Frontal cortex (tissue), 4 donors: ENCODE measurements around the gene CREB5. TPM values are rescaled to one million over a fixed set of nuclear protein-coding genes. Genes with fewer than 3 reads are reported as not detected.

Experiments used
- DNase-seq, 2 donors: peaks; one replicate each; pipeline ENCODE4 v3.0.0; 2012; ENCODE audit warnings: low spot score in 2 of 2
- FAIRE-seq: peaks from 2 replicates; lab custom pipeline; 2012; peaks lifted over from hg19 to GRCh38; lab: Jason Lieb, UNC
- total RNA-seq: library from RNA; depleted of rRNA; stranded (reverse); fragments of >200 nt; gene quantifications from one replicate; pipeline ENCODE4 v1.2.3, GENCODE V29; 2014
- donor health status: control.
- donor health status: control.
- donor health status: control.

Gene CREB5
- total RNA-seq, 1 donor from 2014 or later: 4.5 TPM

- FAIRE-seq: no peak
- DNase-seq: no peak
Measured at GRCh38 chr7:28432105-28432504, 19.8 kb downstream of the CREB5 start.

- no peak for FAIRE-seq
- DNase-seq: no peak
Measured at GRCh38 chr7:28433039-28433438, 20.7 kb downstream of the CREB5 start.

GRCh38 chr7:28433699-28434219 is 21.4 kb downstream of the CREB5 start:
- FAIRE-seq (no peak), DNase-seq (no peak)

DNA sequence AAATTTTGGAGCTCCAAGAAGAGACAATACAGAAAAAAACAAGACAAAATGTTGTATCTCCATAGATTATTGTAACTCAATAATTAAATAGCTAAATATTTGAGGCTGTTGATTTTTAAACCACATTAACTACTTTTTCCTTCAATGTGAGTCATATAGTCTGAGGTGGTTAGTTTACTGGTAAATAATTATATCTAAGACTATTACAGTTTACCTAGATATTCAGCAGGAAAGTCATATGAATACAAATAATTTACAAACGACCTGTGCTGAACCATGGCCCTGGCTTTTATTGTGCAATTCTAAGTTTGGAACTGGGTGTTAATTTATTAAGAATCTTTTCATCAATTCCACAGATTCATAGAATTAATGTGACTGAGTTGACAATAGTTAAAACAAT is 22.2 kb downstream of the CREB5 start:
- DNase-seq: no peak
- FAIRE-seq: no peak

GRCh38 chr7:28435152-28435551 is 22.8 kb downstream of the CREB5 start:
- FAIRE-seq: no peak

DNA sequence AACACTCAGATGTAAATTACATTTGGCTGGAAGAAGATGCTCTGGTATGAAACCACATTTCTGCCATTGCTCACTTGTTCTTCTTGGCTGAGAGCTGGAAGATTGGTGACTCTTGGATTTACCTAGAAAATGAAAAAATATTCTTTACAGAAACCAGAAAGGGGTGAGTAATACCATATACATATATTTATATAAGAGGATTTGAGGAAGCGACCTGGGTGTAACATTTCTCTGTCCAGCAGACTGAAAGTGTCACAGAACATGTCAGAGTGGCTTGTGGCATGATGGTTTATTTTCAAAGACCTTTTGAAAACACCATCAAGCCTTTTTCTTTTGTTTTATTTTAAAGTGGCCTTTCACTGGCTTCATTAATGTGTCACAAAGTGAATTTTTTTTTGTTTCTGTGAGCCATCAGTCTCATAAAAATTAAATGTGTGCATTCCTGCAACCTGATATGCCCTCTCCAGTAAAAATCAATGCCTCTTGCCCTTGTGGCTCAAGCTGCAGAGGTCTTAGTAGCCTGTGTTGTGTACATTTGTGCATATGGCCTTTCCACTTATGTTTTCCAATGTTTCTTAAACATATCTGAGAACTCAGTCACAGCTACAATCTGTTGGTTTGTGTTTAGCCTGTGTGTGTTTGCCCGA is 23.5 kb downstream of the CREB5 start:
- no peak for FAIRE-seq
- no peak for DNase-seq

More at GRCh38 chr7:28435152-28435551, 22.8 kb downstream of the CREB5 start:
- DNase-seq: no peak

DNA sequence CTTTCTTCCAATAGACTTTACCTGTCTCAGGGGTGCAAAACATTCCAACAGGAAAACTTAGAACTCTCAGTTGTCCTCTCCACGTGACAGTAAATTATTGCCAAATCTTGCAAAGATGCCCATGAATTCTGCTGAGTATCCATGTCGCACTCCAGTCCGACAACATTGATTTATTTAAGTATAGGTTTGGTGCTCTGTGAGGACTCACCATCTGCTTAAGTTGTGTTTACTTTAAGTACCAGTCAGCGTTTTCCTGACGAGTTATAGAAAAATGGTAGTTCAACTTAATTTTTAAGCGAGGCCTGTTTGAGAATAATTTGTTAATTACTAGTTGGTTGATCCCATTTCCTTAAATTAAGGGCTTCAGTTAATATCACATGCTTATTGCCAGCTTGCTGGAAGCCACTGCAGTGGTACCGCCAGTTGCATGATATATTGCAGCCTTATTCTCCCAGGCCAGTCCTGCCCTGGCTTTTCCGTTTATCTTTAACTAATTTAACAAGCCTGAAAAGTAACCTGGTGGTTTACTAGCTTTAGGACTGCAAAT is 27.8 kb downstream of the CREB5 start:
- DNase-seq (no peak), FAIRE-seq (no peak)

DNA sequence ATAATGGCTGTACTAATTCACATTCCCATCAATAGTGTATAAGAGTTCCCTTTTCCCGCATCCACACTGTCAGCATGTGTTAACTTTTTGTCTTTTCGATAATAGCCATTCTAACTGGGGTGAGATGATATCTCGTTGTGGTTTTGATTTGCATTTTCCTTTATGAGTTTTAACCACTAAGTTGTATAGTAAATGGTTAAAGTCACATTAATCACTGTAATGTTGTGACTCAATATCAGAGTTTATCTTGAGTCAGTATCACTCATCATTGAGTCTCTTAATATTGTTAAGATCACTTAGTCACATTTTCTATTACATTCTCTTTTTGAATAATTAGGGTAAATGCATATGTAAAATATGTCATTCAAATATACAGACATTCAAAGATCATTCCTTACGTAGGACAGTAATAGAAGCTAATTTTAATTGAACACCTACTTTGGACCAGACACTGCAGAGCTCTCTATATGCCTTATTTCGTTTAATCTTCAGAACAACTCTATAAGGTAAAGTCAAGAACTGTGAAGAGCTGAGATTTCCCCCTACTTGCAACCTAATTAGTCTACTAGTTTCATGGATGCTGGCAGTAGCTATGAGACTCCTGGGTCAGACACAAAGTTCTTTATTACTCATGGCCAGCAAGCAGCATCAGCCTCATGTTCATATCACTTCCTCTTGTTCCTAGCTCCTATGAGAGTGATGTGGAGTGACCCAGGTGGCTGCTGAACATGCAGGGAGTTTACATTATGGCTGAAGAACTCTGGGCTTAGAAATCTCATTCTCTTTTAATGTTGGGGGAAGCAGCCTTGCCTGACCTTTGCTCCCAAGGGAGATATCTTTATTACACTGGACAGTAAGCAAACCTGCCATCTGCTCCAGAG is 30.5 kb downstream of the CREB5 start:
- DNase-seq: no peak

DNA sequence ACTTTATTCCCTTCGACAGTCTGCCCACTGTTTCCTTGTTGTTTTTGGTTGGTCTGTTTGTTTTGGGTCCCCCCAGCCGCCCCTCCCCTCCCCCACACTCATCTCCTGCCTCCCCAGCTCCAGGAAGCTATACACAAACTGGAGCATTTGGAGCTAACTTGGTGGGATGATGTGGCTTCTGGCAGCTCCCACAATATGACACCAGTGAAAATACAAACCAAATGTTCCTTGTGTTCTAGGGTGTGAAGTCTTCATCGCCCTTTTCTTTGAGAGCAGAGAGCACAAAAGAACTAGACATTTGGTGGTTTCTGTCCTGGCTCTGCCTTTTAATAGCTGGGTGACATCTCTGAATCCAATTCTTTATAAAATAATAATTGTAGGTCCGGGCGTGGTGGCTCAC is 33.8 kb downstream of the CREB5 start:
- DNase-seq (no peak), FAIRE-seq (no peak)

More for the DNA sequence above, 30.5 kb downstream of the CREB5 start:
- no peak for FAIRE-seq

GRCh38 chr7:28447071-28447470 is 34.8 kb downstream of the CREB5 start:
- DNase-seq (no peak), FAIRE-seq (no peak)

DNA sequence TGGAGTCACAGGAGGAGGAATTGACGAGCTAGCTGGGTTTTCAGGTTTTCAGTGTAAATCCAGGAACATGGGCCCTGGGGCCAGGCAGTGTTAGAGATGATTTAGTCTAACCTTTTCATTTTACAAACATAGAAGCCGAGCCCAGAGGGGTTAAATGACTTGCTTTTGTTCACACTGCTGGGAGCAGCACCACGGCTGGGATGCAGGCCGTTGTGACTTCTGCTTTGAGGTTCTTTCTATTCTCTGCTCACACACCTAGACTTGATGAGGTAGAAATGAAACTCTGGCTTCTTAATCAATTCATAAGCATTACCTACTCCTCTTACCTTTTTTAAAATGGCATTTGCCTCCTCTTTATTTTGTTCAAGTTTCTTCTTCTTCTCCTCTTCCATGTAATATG is 36.4 kb downstream of the CREB5 start:
- FAIRE-seq (no peak), DNase-seq (no peak)

DNA sequence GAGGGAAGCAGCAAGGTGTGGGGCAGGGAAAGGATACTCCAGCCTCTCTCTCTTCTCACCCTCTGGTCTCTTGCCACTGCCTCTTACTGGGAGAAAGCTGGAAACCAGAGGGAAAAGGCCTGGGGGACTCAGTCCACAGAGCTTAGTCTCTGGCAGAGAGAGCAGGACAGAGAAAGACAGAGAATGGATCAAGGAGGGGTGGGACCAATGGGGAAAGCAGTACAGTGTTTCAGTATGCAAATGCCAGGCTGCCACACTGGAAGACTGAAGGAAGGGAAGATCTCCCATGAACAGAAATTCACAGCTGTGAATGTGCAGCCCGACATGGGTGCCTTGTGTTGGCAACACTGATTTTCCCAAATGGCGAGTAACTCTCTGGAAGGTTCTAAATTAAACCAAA is 40.4 kb downstream of the CREB5 start:
- FAIRE-seq: no peak

GRCh38 chr7:28455486-28455885 is 43.2 kb downstream of the CREB5 start:
- DNase-seq (no peak), FAIRE-seq (no peak)

More for the DNA sequence above, 40.4 kb downstream of the CREB5 start:
- DNase-seq: no peak

GRCh38 chr7:28456044-28456443 is 43.7 kb downstream of the CREB5 start:
- FAIRE-seq: no peak
- no peak for DNase-seq

DNA sequence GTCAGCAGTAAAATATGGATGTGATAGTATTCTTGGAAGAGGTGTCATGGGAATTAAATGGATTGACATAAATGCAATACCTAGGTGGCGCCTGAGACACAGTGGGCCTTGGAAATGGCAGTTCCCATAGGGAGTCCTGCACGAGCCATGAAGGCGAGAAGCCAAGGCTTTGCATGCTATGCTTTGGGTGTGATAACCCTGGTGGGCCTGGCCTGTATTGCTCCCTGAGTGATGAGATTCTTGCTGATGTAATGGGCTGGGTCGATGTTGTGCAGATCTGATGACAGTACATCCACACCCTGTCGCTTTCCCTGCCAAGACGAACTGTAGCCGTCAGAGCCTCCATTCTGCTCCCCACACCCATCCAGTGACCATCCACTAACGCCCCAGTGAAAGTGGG is 46.4 kb downstream of the CREB5 start:
- no peak for DNase-seq
- no peak for FAIRE-seq

GRCh38 chr7:28459306-28459705 is 47.0 kb downstream of the CREB5 start:
- FAIRE-seq (no peak), DNase-seq (no peak)

- no peak for DNase-seq
- no peak for FAIRE-seq
Measured at GRCh38 chr7:28465697-28466096, 53.4 kb downstream of the CREB5 start.

- no peak for FAIRE-seq
- DNase-seq: no peak
Measured at GRCh38 chr7:28466341-28466740, 54.0 kb downstream of the CREB5 start.

- DNase-seq: no peak
- FAIRE-seq: no peak
Measured at GRCh38 chr7:28466885-28467284, 54.6 kb downstream of the CREB5 start.

GRCh38 chr7:28469562-28469961 is 57.2 kb downstream of the CREB5 start:
- no peak for DNase-seq
- FAIRE-seq: peak; percentile 51

DNA sequence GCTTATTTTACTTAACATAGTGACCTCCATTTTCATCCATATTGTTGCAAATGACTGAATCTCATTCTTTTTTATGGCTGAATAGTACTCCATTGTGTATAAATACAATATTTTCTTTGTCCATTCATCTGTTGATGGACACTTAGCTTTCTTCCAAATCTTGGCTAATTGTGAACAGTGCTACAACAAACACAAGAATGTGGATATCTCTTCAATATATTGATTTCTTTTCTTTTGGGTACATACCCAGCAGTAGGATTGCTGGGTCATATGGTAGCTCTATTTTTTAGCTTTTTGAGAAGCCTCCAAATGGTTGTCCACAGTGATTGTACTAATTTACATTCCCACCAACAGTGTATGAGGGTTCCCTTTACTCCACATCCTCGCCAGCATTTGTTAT is 58.0 kb downstream of the CREB5 start:
- DNase-seq (no peak), FAIRE-seq (peak; percentile 30)
